Transverse colon (tissue), 4 donors: ENCODE results near the gene FBXW10B. TPM values are rescaled to one million over a fixed set of nuclear protein-coding genes. Genes with fewer than 3 reads are reported as not detected.
"Not testable (repeated sequence)": the region's sequence is repeated elsewhere in the genome, so short reads cannot be mapped to it uniquely, and the experiment has no call there.

ENCODE experiments used
- DNase-seq: peaks from one replicate; pipeline ENCODE4 v3.0.0-alpha.2; 2019
- H3K27ac ChIP-seq, 4 donors: fragments of 200-600 bp; sonication (generic); 2 replicates each; pipeline ENCODE4 v1.5.1; 2016 to 2018; ENCODE audit warnings: inconsistent platforms in 4 of 4
- H3K27me3 ChIP-seq: fragments of 200-600 bp; sonication (generic); 2 replicates; pipeline ENCODE4 v1.5.1; 2017; ENCODE audit warnings: inconsistent platforms
- H3K36me3 ChIP-seq, 4 donors: fragments of 200-600 bp; sonication (generic); 2 replicates each; pipeline ENCODE4 v1.5.1; 2017 to 2019; ENCODE audit warnings: inconsistent platforms in 4 of 4
- H3K4me1 ChIP-seq, 4 donors: fragments of 200-600 bp; sonication (generic); 2 replicates each; pipeline ENCODE4 v1.5.1; 2017 to 2020; ENCODE audit warnings: inconsistent platforms in 4 of 4
- H3K4me3 ChIP-seq, 4 donors: fragments of 200-600 bp; sonication (generic); 1 replicate in 1 of 4; 2 replicates in 3 of 4; pipeline versions ENCODE4 v1.5.1 to v1.6.1; 2017 to 2019; ENCODE audit warnings: inconsistent platforms in 4 of 4
- H3K9me3 ChIP-seq, 2 donors: fragments of 200-600 bp; sonication (generic); 2 replicates each; pipeline ENCODE4 v1.5.1; 2017 to 2019; ENCODE audit warnings: inconsistent platforms in 2 of 2
- CTCF ChIP-seq, 5 experiments: fragments of 200-600 bp in 3 of 5; fragments of 450-650 bp in 2 of 5; sonication (generic) in 3 of 5; IDR thresholded peaks; 1 replicate in 2 of 5; 2 replicates in 3 of 5; pipeline ENCODE4 v1.5.1; 2016 to 2017; ENCODE audit warnings: antibody characterized with exemption in 5 of 5, inconsistent platforms in 3 of 5, mild to moderate bottlenecking in 2 of 5, moderate library complexity in 1 of 5
- WGBS, 2 donors: methylation state at CpG; one replicate each; pipeline ENCODE4 v1.1.5; 2018; ENCODE audit warnings: low coverage in 1 of 2; 5-methylcytosine and 5-hydroxymethylcytosine counted together
- in situ Hi-C, 4 donors: fragments of 200-750 bp; cut with MboI; loops; one replicate each; pipeline versions ENCODE4 v1.15.0 to v1.15.1; 2017; ENCODE audit warnings: low sequenced_read_pairs in 3 of 4, low pct_ligation_motif_present in 1 of 4, low pct_unique_long_range_greater_than_20kb in 1 of 4
- intact Hi-C: fragments of 100-400 bp; cut with DNase I; formaldehyde crosslinking; loops from one replicate; pipeline ENCODE4 v1.15.1; 2023; ENCODE audit warnings: low total_unique reads
- small RNA-seq, 4 donors: library from RNA; depleted of rRNA; stranded (forward); fragments of <200 nt; gene quantifications; one replicate each; pipeline ENCODE3, GENCODE V24; 2016
- total RNA-seq, 4 donors: library from RNA; depleted of rRNA; stranded (reverse); fragments of >200 nt; gene quantifications; one replicate each; pipeline ENCODE4 v1.1.0, GENCODE V29; 2016

The FBXW10B gene
- total RNA-seq, 4 donors from 2014 or later: 0.82 TPM; not detected in 3

GRCh38 chr17:15576848-15577247 lies 42.7 kb downstream of the FBXW10B start:
- H3K36me3 ChIP-seq, H3K27me3 ChIP-seq, H3K9me3 ChIP-seq, DNase-seq, intact Hi-C loops, H3K4me1 ChIP-seq, H3K4me3 ChIP-seq, in situ Hi-C loops, H3K27ac ChIP-seq: not testable (repeated sequence)
- no CpG with 5 or more reads among the region's 1 CpG for WGBS, 2 donors

DNA sequence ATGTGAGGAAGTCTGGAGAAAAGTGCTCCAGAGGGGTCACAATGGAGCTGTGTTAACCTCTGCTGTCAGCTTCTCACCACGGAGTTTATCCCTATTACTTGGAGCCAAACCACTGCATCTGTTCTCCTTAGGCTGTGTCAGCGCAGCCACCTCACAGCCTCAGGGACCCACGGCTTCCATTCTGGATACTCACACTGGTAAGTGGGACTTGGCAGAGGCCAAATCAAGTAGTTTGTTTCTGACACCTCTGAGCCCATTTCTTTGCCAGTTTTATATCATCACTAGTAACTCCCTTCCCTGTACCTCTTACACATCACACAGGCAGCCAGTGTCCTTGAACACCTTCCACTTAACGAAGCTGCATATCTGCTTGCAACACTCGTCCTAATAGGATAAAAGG lies 44.8 kb downstream of the FBXW10B start:
- in situ Hi-C loops, H3K27ac ChIP-seq, DNase-seq, H3K4me1 ChIP-seq, H3K4me3 ChIP-seq, intact Hi-C loops, H3K36me3 ChIP-seq, H3K9me3 ChIP-seq, H3K27me3 ChIP-seq: not testable (repeated sequence)
- WGBS, 2 donors: 78% methylated on average over 3 of the region's 5 CpGs; no CpG with 5 or more reads in 1 of the 2 donors

DNA sequence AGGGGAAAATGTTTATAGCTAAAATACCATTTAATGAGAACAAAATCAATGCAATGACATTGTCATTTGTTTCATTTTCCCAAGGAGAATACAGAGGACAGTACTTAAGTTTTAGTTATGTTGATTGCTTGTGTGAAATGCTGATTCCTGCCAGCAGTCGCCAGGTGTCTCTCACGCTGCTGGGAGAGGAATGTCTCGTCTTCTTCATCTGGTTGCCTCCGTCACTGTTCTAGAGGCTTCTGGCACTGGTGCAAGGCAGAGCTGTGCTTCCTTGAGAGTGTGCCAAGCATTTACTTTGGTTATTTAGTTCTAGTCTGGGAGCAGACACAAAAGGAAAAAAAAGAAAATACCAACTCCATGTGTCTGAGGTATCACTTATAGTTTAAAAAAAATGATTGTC lies 45.6 kb downstream of the FBXW10B start:
- in situ Hi-C loops, H3K27ac ChIP-seq, H3K4me1 ChIP-seq, H3K4me3 ChIP-seq, H3K27me3 ChIP-seq, H3K9me3 ChIP-seq, H3K36me3 ChIP-seq, intact Hi-C loops: not testable (repeated sequence)
- TF ChIP-seq CTCF (IDR thresholded peaks at IDR 0.05): peak in 1 of 5 experiments; percentile 17
- 20% methylated on average over 4 of the region's 4 CpGs; no CpG with 5 or more reads in 1 of the 2 donors for WGBS, 2 donors
- peak; percentile 22 for DNase-seq

Small RNA genes lying within 50 kb of the gene (small RNA-seq; reads per million reads assigned to genes)
- 0 reads per million in 4 donors for gene AC005838.1
- gene RF00090: 0 reads per million in 4 donors

Other genes with a start within 250 kb of the FBXW10B start
- gene CDRT4, start 152.1 kb downstream of the FBXW10B start, total RNA-seq: 10 to 100 TPM in 3 of 4 donors, 1 to 10 TPM in 1; 2.2 to 93.5 (median 14.4) TPM
- gene TVP23C, start 56.2 kb downstream of the FBXW10B start, total RNA-seq: 100 to 1,000 TPM in 1 of 4 donors, 10 to 100 TPM in 3; 15.0 to 457 (median 33.7) TPM
- gene TRIM16, start 64.6 kb upstream of the FBXW10B start, total RNA-seq: 10 to 100 TPM; 10.1 to 44.2 (median 14.2) TPM
- gene ZNF286A, start 80.0 kb upstream of the FBXW10B start, total RNA-seq: 10 to 100 TPM in 3 of 4 donors, 1 to 10 TPM in 1; 3.2 to 73.7 (median 11.9) TPM
- gene TBC1D26, start 112.6 kb upstream of the FBXW10B start, total RNA-seq: under 1 TPM in 1 of 4 donors, not detected in 3; 0.16 TPM